GM12878 (cell line): Measurements from ENCODE around the gene FKBP8. TPM values are rescaled to one million over a fixed set of nuclear protein-coding genes. Genes with fewer than 3 reads are reported as not detected.

Experiments used
- ATF3 ChIP-seq: IDR thresholded peaks from 2 replicates; pipeline ENCODE4 v1.6.1; 2011; ENCODE audit warnings: low read depth, mild to moderate bottlenecking, low read length, moderate library complexity, borderline replicate concordance; ENCODE audit errors: extremely low read depth
- BACH1 ChIP-seq: fragments of 450-650 bp; IDR thresholded peaks from 2 replicates; pipeline ENCODE4 v1.6.1; 2017; ENCODE audit warnings: mild to moderate bottlenecking, borderline replicate concordance
- CBX3 ChIP-seq: fragments of 200-600 bp; sonication (generic); IDR thresholded peaks from 2 replicates; pipeline ENCODE4 v1.6.1; 2016; ENCODE audit warnings: low read depth, borderline replicate concordance
- CEBPB ChIP-seq, 2 experiments: fragments of 150-350 bp in 1 of 2; IDR thresholded peaks; 2 replicates each; pipeline ENCODE4 v1.6.1; 2012 to 2014; ENCODE audit warnings: low read depth in 2 of 2, low read length in 2 of 2, borderline replicate concordance in 1 of 2, inconsistent platforms in 1 of 2
- CHD2 ChIP-seq: IDR thresholded peaks from 2 replicates; pipeline ENCODE4 v1.6.1; 2011; ENCODE audit warnings: low read depth, low read length, improper control_type of control experiment, borderline replicate concordance
- DPF2 ChIP-seq: fragments of 450-650 bp; IDR thresholded peaks from 2 replicates; pipeline ENCODE4 v1.6.1; 2017; ENCODE audit warnings: mild to moderate bottlenecking
- EGR1 ChIP-seq, 2 experiments: IDR thresholded peaks; 1 replicate in 1 of 2; 2 replicates in 1 of 2; pipeline ENCODE4 v1.6.1; 2011 to 2012; ENCODE audit warnings: low read depth in 2 of 2, low read length in 2 of 2, borderline replicate concordance in 1 of 2, mild to moderate bottlenecking in 1 of 2, moderate library complexity in 1 of 2
- EZH2 ChIP-seq: IDR thresholded peaks from 2 replicates; pipeline ENCODE4 v1.6.1; 2012; ENCODE audit warnings: low read depth, mild to moderate bottlenecking, control low read depth, inconsistent platforms, low read length, borderline replicate concordance; ENCODE audit not compliant: control insufficient read depth
- FOXK2 ChIP-seq: fragments of 450-650 bp; IDR thresholded peaks from 2 replicates; pipeline ENCODE4 v1.6.1; 2017; ENCODE audit warnings: mild to moderate bottlenecking, moderate library complexity
- FOXM1 ChIP-seq: IDR thresholded peaks from 2 replicates; pipeline ENCODE4 v1.6.1; 2012; ENCODE audit warnings: low read depth, mild to moderate bottlenecking, inconsistent platforms, low read length, moderate library complexity
- HDAC2 ChIP-seq: fragments of 200-600 bp; sonication (generic); IDR thresholded peaks from 2 replicates; pipeline ENCODE4 v1.6.1; 2017
- HSF1 ChIP-seq: fragments of 150-350 bp; IDR thresholded peaks from 2 replicates; pipeline ENCODE4 v1.6.1; 2014; ENCODE audit warnings: mild to moderate bottlenecking, low read depth, low read length
- IRF4 ChIP-seq: IDR thresholded peaks from 2 replicates; pipeline ENCODE4 v1.6.1; 2011; ENCODE audit warnings: low read depth, low read length
- MXI1 ChIP-seq: fragments of 150-350 bp; IDR thresholded peaks from 2 replicates; pipeline ENCODE4 v1.6.1; 2011; ENCODE audit warnings: low read depth, mild to moderate bottlenecking, inconsistent platforms, low read length, improper control_type of control experiment
- NBN ChIP-seq: fragments of 450-650 bp; IDR thresholded peaks from 2 replicates; pipeline ENCODE4 v1.6.1; 2016
- POLR2AphosphoS5 ChIP-seq: IDR thresholded peaks from 2 replicates; pipeline ENCODE4 v1.6.1; 2011; ENCODE audit warnings: mild to moderate bottlenecking, low read length, inconsistent platforms
- POU2F2 ChIP-seq: IDR thresholded peaks from 3 replicates; pipeline ENCODE4 v1.6.1; 2011; ENCODE audit warnings: low read depth, mild to moderate bottlenecking, low read length, borderline replicate concordance
- RAD21 ChIP-seq: IDR thresholded peaks from 2 replicates; pipeline ENCODE4 v1.6.1; 2011; ENCODE audit warnings: mild to moderate bottlenecking, low read depth, low read length, moderate library complexity; ENCODE audit not compliant: insufficient read depth
- STAT3 ChIP-seq: IDR thresholded peaks from 2 replicates; pipeline ENCODE4 v1.6.1; 2011; ENCODE audit warnings: low read depth, low read length, improper control_type of control experiment
- TAF1 ChIP-seq: IDR thresholded peaks from 2 replicates; pipeline ENCODE4 v1.6.1; 2011; ENCODE audit warnings: mild to moderate bottlenecking, low read depth, low read length, borderline replicate concordance
- TBL1XR1 ChIP-seq: IDR thresholded peaks from 2 replicates; pipeline ENCODE4 v1.6.1; 2012; ENCODE audit warnings: low read depth, low read length, improper control_type of control experiment
- polyA plus RNA-seq, 11 experiments: library from polyadenylated mRNA; depleted of rRNA in 4 of 11; unstranded in 6 of 11; stranded (reverse) in 5 of 11; fragments of >200 nt; fragmentation: Nextera tagmentation in 4 of 11; fragmentation: Illumina TruSeq in 1 of 11; extraction: Ambion mirVana in 4 of 11; extraction: Trizol in 1 of 11; gene quantifications; 1 replicate in 1 of 11; 2 replicates in 10 of 11; pipeline versions ENCODE4 v1.2.1 to v1.2.3, GENCODE V29; 2011 to 2016; ENCODE audit warnings: inconsistent platforms in 2 of 11, missing spikeins in 2 of 11, low read depth in 1 of 11
- total RNA-seq, 4 experiments: library from RNA; depleted of rRNA in 3 of 4; stranded (reverse); fragments of >200 nt in 3 of 4; fragmentation: Illumina TruSeq in 1 of 4; extraction: Trizol in 1 of 4; gene quantifications; 2 replicates each; pipeline versions ENCODE4 v1.2.1 to v1.2.3, GENCODE V29; 2013 to 2021
- TF ChIP-seq, protein P1 (sequence below): fragments of 450-650 bp; IDR thresholded peaks from 2 replicates; pipeline ENCODE4 v1.6.1; 2017; ENCODE audit warnings: mild to moderate bottlenecking, low read depth, inconsistent platforms; ENCODE audit not compliant: poor library complexity, severe bottlenecking

FKBP8 gene
- total and polyA plus RNA-seq, 10 of the 15 experiments (the other 5 are each of a cell fraction or from before 2014, with no cell fraction given) = 0.13 to 205 (median 95.4) TPM

GRCh38 chr19:18588611-18589379 is 45.4 kb upstream of the FKBP8 start, which contains the start of gene REX1BD (continued):
- TF ChIP-seq FOXK2 = no peak
- TF ChIP-seq, protein P1, sequence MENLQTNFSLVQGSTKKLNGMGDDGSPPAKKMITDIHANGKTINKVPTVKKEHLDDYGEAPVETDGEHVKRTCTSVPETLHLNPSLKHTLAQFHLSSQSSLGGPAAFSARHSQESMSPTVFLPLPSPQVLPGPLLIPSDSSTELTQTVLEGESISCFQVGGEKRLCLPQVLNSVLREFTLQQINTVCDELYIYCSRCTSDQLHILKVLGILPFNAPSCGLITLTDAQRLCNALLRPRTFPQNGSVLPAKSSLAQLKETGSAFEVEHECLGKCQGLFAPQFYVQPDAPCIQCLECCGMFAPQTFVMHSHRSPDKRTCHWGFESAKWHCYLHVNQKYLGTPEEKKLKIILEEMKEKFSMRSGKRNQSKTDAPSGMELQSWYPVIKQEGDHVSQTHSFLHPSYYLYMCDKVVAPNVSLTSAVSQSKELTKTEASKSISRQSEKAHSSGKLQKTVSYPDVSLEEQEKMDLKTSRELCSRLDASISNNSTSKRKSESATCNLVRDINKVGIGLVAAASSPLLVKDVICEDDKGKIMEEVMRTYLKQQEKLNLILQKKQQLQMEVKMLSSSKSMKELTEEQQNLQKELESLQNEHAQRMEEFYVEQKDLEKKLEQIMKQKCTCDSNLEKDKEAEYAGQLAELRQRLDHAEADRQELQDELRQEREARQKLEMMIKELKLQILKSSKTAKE = no peak
- TF ChIP-seq ATF3 = no peak
- peak in 1 of 2 experiments; percentile 34; a peak in 1 of 4 replicates for TF ChIP-seq CEBPB (IDR thresholded peaks at IDR 0.05; ENCODE audit: borderline replicate concordance in 1 of 2, low read depth in 2 of 2, low read length in 2 of 2)
- no peak for TF ChIP-seq HDAC2
- no peak for TF ChIP-seq HSF1
- TF ChIP-seq TBL1XR1 = peak; percentile 24; the same call in 1 of the 2 replicates
- peak; percentile 66; the same call in 1 of the 2 replicates for TF ChIP-seq NBN
- no peak for TF ChIP-seq EZH2
- peak; percentile 59; the same call in 2 of the 3 replicates for TF ChIP-seq POU2F2
- TF ChIP-seq POLR2AphosphoS5 = peak; percentile 52
- peak; percentile 73; the same call in 1 of the 2 replicates for TF ChIP-seq TAF1
- no peak for TF ChIP-seq STAT3
- peak; percentile 68 for TF ChIP-seq BACH1
- TF ChIP-seq IRF4 = no peak
- no peak for TF ChIP-seq FOXM1
- TF ChIP-seq MXI1 = 0 out of 2 replicates have a peak, but pooled peaks have one; percentile 61
- TF ChIP-seq CBX3 = no peak
- peak; percentile 85 for TF ChIP-seq DPF2
- TF ChIP-seq EGR1 (IDR thresholded peaks at IDR 0.05; ENCODE audit: borderline replicate concordance in 1 of 2, low read depth in 2 of 2, low read length in 2 of 2) = peak; percentile 33 to 97
- TF ChIP-seq RAD21 = no peak
- peak; percentile 50; the same call in 1 of the 2 replicates for TF ChIP-seq CHD2
